GM19239 (cell line): Measurements from ENCODE around the gene CGN.

Experiments used
- DNase-seq: peaks from one replicate; pipeline ENCODE4 v3.0.0; 2011; ENCODE audit warnings: low spot score; ENCODE audit not compliant: insufficient read length
- FAIRE-seq: peaks from 2 replicates; lab custom pipeline; 2011; peaks lifted over from hg19 to GRCh38; lab: Jason Lieb, UNC

The CGN gene

GRCh38 chr1:151541752-151542151, 30.6 kb downstream of the CGN start:
- DNase-seq (no peak), FAIRE-seq (no peak)

GRCh38 chr1:151542710-151543129, 31.5 kb downstream of the CGN start:
- DNase-seq = no peak
- no peak for FAIRE-seq

GRCh38 chr1:151545542-151545941, 34.4 kb downstream of the CGN start:
- FAIRE-seq = no peak

GRCh38 chr1:151546011-151546925, 35.1 kb downstream of the CGN start:
- no peak for FAIRE-seq
- no peak for DNase-seq

More at GRCh38 chr1:151545542-151545941, 34.4 kb downstream of the CGN start:
- no peak for DNase-seq

GRCh38 chr1:151547119-151547899, 36.1 kb downstream of the CGN start:
- FAIRE-seq = no peak
- DNase-seq = no peak

GRCh38 chr1:151547900-151548230, 36.7 kb downstream of the CGN start:
- no peak for FAIRE-seq
- DNase-seq = no peak

- FAIRE-seq (no peak), DNase-seq (no peak)
Measured at GRCh38 chr1:151549199-151549598, 38.0 kb downstream of the CGN start.

- FAIRE-seq (no peak), DNase-seq (no peak)
Measured at GRCh38 chr1:151553659-151554058, 42.5 kb downstream of the CGN start.

- no peak for FAIRE-seq
- no peak for DNase-seq
Measured at GRCh38 chr1:151556052-151556451, 44.9 kb downstream of the CGN start.

- DNase-seq = no peak
Measured at GRCh38 chr1:151562661-151563060, 51.5 kb downstream of the CGN start.

GRCh38 chr1:151563376-151563775, 52.2 kb downstream of the CGN start:
- no peak for FAIRE-seq

More at GRCh38 chr1:151562661-151563060, 51.5 kb downstream of the CGN start:
- FAIRE-seq = no peak

GRCh38 chr1:151565502-151566189, 54.5 kb downstream of the CGN start:
- DNase-seq (no peak), FAIRE-seq (no peak)

More at GRCh38 chr1:151563376-151563775, 52.2 kb downstream of the CGN start:
- DNase-seq = no peak

GRCh38 chr1:151568626-151569088, 57.5 kb downstream of the CGN start:
- DNase-seq (no peak), FAIRE-seq (no peak)

- no peak for FAIRE-seq
- no peak for DNase-seq
Measured at GRCh38 chr1:151570819-151571218, 59.6 kb downstream of the CGN start.

- no peak for DNase-seq
- FAIRE-seq = no peak
Measured at GRCh38 chr1:151574575-151575529, 63.7 kb downstream of the CGN start.

- FAIRE-seq = no peak
- no peak for DNase-seq
Measured at GRCh38 chr1:151577173-151577572, 66.0 kb downstream of the CGN start.

GRCh38 chr1:151578941-151579340, 67.8 kb downstream of the CGN start:
- no peak for DNase-seq
- FAIRE-seq = no peak

- no peak for DNase-seq
- FAIRE-seq = no peak
Measured at GRCh38 chr1:151579436-151580225, 68.4 kb downstream of the CGN start.

- no peak for FAIRE-seq
Measured at GRCh38 chr1:151581451-151581850, 70.3 kb downstream of the CGN start.

More at GRCh38 chr1:151581451-151581850, 70.3 kb downstream of the CGN start:
- no peak for DNase-seq
